Vagina (tissue), 2 donors: ENCODE results near the gene NLRX1. TPM values are rescaled to one million over a fixed set of nuclear protein-coding genes. Genes with fewer than 3 reads are reported as not detected.
"Not testable (repeated sequence)": the region's sequence is repeated elsewhere in the genome, so short reads cannot be mapped to it uniquely, and the experiment has no call there.

Experiments
- DNase-seq, 2 donors: peaks; one replicate each; pipeline ENCODE4 v3.0.0-alpha.2; 2017; ENCODE audit errors: extremely low spot score in 2 of 2
- H3K27ac ChIP-seq: fragments of 200-600 bp; sonication (generic); one replicate; pipeline ENCODE4 v1.5.1; 2019
- H3K27me3 ChIP-seq: fragments of 200-600 bp; sonication (generic); one replicate; pipeline ENCODE4 v1.5.1; 2019
- H3K36me3 ChIP-seq, 2 donors: fragments of 200-600 bp; sonication (generic); one replicate each; pipeline ENCODE4 v1.5.1; 2017 to 2019
- H3K4me1 ChIP-seq: fragments of 200-600 bp; sonication (generic); one replicate; pipeline ENCODE4 v1.5.1; 2019
- H3K4me3 ChIP-seq, 2 donors: fragments of 200-600 bp; sonication (generic); 1 replicate in 1 of 2; 2 replicates in 1 of 2; pipeline ENCODE4 v1.5.1; 2016 to 2019
- H3K9me3 ChIP-seq: fragments of 200-600 bp; sonication (generic); one replicate; pipeline ENCODE4 v1.5.1; 2019
- CTCF ChIP-seq, 3 experiments: fragments of 450-650 bp in 2 of 3; fragments of 200-600 bp in 1 of 3; sonication (generic) in 1 of 3; IDR thresholded peaks; one replicate each; pipeline ENCODE4 v1.5.1; 2017 to 2019; ENCODE audit warnings: antibody characterized with exemption in 3 of 3, mild to moderate bottlenecking in 2 of 3, moderate library complexity in 2 of 3
- POLR2A ChIP-seq, 2 donors: fragments of 450-650 bp; IDR thresholded peaks; one replicate each; pipeline ENCODE4 v1.6.1; 2017; ENCODE audit warnings: antibody characterized with exemption in 2 of 2, mild to moderate bottlenecking in 2 of 2, moderate library complexity in 2 of 2
- POLR2AphosphoS5 ChIP-seq, 2 donors: sonication (generic); formaldehyde crosslinking; IDR thresholded peaks; one replicate each; pipeline ENCODE4 v1.9.0; 2017; ENCODE audit warnings: antibody characterized with exemption in 2 of 2, mild to moderate bottlenecking in 2 of 2, low read depth in 1 of 2; ENCODE audit not compliant: insufficient read depth in 1 of 2
- intact Hi-C: fragments of 100-400 bp; cut with DNase I; formaldehyde crosslinking; loops from one replicate; pipeline ENCODE4 v1.15.1; 2023
- total RNA-seq: library from RNA; depleted of rRNA; stranded (reverse); fragments of >200 nt; gene quantifications from one replicate; pipeline ENCODE4 v1.2.3, GENCODE V29; 2016

Gene NLRX1
- total RNA-seq, 1 donor from 2014 or later, result 15.5 TPM

- intact Hi-C loops, result no loop called here
- TF ChIP-seq POLR2AphosphoS5 (IDR thresholded peaks at IDR 0.05; ENCODE audit: insufficient read depth in 1 of 2, low read depth in 1 of 2), result no peak
- no peak for TF ChIP-seq POLR2A (IDR thresholded peaks at IDR 0.05)
- TF ChIP-seq CTCF (IDR thresholded peaks at IDR 0.05), result no peak
- Histone ChIP-seq H3K9me3 (no peaks in the 10 kb centered on the region), H3K4me3 (no peak overlapping the region), H3K27ac (no peak overlapping the region), H3K27me3 (no peaks in the 10 kb centered on the region), H3K4me1 (no peaks in the 10 kb centered on the region), H3K36me3 (peaks cover 0 to 31% of the 10 kb centered on the region in 2 donors)
- no peak for DNase-seq
Measured at GRCh38 chr11:119179342-119179741, 10.8 kb downstream of the NLRX1 start.

GRCh38 chr11:119179983-119180382 is 11.5 kb downstream of the NLRX1 start:
- no peak overlapping the region for H3K4me3 ChIP-seq
- H3K36me3 ChIP-seq, result peaks cover 0 to 25% of the 10 kb centered on the region in 2 donors
- intact Hi-C loops, result no loop called here

DNA sequence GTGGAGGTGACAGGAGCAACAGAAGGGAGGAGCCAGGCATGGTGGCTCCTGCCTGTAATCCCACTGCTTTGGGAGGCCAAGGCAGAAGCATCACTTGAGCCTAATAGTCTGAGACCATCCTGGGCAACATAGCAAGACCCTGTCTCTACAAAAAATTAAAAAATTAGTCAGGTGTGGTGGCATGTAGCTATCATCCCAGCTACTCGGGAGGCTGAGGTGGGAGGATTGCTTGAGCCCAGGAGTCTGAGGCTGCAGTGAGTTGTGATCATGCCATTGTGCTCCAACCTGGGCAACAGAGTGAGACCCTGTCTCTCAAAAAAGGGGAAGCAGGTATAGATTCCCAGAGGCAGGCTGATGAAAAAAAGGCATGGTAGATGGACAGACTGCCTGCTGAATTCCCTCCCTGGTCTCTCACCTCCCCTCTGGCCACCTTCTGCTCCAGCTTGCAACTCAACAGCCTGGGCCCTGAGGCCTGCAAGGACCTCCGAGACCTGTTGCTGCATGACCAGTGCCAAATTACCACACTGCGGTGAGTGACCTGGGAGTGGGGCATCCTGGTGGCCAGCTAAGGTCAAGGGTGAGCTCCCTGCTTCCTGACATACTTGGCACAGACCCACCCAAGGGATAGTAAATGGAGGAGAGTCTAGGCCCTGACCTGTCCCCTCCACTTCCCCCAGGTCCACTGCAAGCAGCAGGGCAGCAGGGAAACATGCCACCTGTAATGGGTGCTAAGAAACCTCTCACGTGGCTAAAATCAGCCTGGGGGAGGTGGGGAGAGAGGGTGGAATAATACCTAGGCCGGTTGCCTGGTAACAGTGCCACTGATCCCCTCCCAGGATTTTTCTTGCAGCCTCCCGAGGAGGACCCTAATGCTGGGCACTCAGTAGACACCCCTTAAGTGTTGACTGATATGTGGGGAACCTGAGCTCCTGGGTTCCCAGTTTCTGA is 12.5 kb downstream of the NLRX1 start:
- intact Hi-C loops, result no loop called here
- Histone ChIP-seq H3K27me3 (no peaks in the 10 kb centered on the region), H3K9me3 (no peaks in the 10 kb centered on the region), H3K4me3 (no peak overlapping the region), H3K36me3 (peaks cover 0 to 17% of the 10 kb centered on the region in 2 donors), H3K27ac (no peak overlapping the region), H3K4me1 (no peaks in the 10 kb centered on the region)
- DNase-seq, result no peak
- no peak for TF ChIP-seq POLR2AphosphoS5 (IDR thresholded peaks at IDR 0.05; ENCODE audit: insufficient read depth in 1 of 2, low read depth in 1 of 2)
- TF ChIP-seq CTCF (IDR thresholded peaks at IDR 0.05), result no peak
- TF ChIP-seq POLR2A (IDR thresholded peaks at IDR 0.05), result no peak

More at GRCh38 chr11:119179983-119180382, 11.5 kb downstream of the NLRX1 start:
- no peak for DNase-seq
- Histone ChIP-seq H3K27me3 (no peaks in the 10 kb centered on the region), H3K27ac (no peak overlapping the region), H3K4me1 (no peaks in the 10 kb centered on the region), H3K9me3 (no peaks in the 10 kb centered on the region)
- TF ChIP-seq CTCF (IDR thresholded peaks at IDR 0.05) (no peak), POLR2AphosphoS5 (IDR thresholded peaks at IDR 0.05; ENCODE audit: insufficient read depth in 1 of 2, low read depth in 1 of 2) (no peak), POLR2A (IDR thresholded peaks at IDR 0.05) (no peak)

DNA sequence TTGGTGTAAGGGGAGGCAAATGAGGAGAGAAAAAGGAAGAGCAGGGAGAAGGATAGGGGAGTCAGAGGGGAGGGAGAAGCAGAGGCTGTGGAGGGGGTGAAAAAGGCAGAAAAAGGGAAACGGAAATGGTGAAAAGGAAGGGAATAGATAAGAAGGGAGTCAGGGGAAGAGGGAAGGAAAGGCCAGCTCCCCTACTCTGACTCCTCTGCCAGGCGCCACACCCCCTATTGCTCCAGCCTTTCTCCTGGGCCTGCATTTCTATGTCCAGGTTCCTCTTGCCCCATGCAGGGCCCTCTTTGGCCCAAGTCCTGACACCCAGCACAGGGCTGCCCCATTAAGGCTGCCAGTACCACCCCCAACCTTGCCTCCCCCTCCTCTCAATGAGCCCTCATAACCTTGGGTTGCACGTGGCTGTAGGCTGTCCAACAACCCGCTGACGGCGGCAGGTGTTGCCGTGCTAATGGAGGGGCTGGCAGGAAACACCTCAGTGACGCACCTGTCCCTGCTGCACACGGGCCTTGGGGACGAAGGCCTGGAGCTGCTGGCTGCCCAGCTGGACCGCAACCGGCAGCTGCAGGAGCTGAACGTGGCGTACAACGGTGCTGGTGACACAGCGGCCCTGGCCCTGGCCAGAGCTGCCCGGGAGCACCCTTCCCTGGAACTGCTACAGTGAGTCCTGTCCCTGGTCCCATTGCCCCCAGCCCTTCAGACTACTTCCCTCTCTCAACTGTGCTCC is 13.3 kb downstream of the NLRX1 start:
- no peaks in the 10 kb centered on the region for H3K4me1 ChIP-seq
- H3K4me3 ChIP-seq, result no peak overlapping the region
- TF ChIP-seq POLR2AphosphoS5 (IDR thresholded peaks at IDR 0.05; ENCODE audit: insufficient read depth in 1 of 2, low read depth in 1 of 2), result no peak
- no peak for TF ChIP-seq POLR2A (IDR thresholded peaks at IDR 0.05)
- TF ChIP-seq CTCF (IDR thresholded peaks at IDR 0.05), result no peak
- H3K9me3 ChIP-seq, result no peaks in the 10 kb centered on the region
- H3K27me3 ChIP-seq, result no peaks in the 10 kb centered on the region
- intact Hi-C loops, result no loop called here
- DNase-seq, result no peak
- H3K27ac ChIP-seq, result no peak overlapping the region
- peaks cover 0 to 17% of the 10 kb centered on the region in 2 donors for H3K36me3 ChIP-seq

DNA sequence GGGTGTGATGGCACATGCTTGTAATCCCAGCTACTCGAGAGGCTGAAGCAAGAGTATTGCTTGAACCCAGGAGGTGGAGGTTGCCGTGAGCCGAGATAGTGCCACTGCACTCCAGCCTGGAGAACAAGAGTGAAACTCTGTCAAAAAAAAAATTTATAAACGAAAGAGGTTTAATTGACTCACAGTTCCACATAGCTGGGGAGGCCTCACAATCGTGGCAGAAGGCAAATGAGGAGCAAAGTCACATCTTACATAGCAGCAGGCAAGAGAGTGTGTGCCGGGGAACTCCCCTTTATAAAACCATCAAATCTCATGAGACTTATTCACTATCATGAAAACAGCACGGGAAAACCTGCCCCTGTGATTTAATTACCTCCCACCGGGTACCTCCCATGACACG is 15.9 kb downstream of the NLRX1 start:
- DNase-seq, H3K4me3 ChIP-seq, H3K27me3 ChIP-seq, H3K9me3 ChIP-seq, intact Hi-C loops, H3K4me1 ChIP-seq, H3K27ac ChIP-seq: not testable (repeated sequence)
- peaks cover 0 to 14% of the 10 kb centered on the region in 2 donors for H3K36me3 ChIP-seq
